ENCODE data around the gene CCR7.

CCR7 gene

GRCh38 chr17:40598301-40598618 lies 33.0 kb upstream of the CCR7 start:
- H3K27ac ChIP-seq = no peak overlapping the region
- no peaks in the 10 kb centered on the region for H4K20me1 ChIP-seq (ENCODE audit: insufficient read depth)
- no peak overlapping the region for H3K9ac ChIP-seq
- H3K79me2 ChIP-seq (ENCODE audit: insufficient read depth, low read depth) = no peaks in the 10 kb centered on the region
- no peaks in the 10 kb centered on the region for H3K27me3 ChIP-seq (ENCODE audit: insufficient read depth, low read depth)
- H3K36me3 ChIP-seq (ENCODE audit: insufficient read depth) = no peaks in the 10 kb centered on the region
- no peak overlapping the region for H3K4me3 ChIP-seq (IDR thresholded peaks at IDR 0.05; ENCODE audit: insufficient read depth, low read depth, low read length)
- H3K4me2 ChIP-seq = no peak overlapping the region
- H3K4me1 ChIP-seq (ENCODE audit: low read depth, poor library complexity, severe bottlenecking) = no peaks in the 10 kb centered on the region
- no peak for TF ChIP-seq CTCF (conservative IDR thresholded peaks at IDR 0.05; ENCODE audit: low read depth, low read length)
- no peak overlapping the region for H2AFZ ChIP-seq (ENCODE audit: low read depth)

GRCh38 chr17:40597556-40598300 lies 32.5 kb upstream of the CCR7 start:
- no peaks in the 10 kb centered on the region for H3K4me1 ChIP-seq (ENCODE audit: low read depth, poor library complexity, severe bottlenecking)
- no peak overlapping the region for H3K4me3 ChIP-seq (IDR thresholded peaks at IDR 0.05; ENCODE audit: insufficient read depth, low read depth, low read length)
- TF ChIP-seq CTCF (conservative IDR thresholded peaks at IDR 0.05; ENCODE audit: low read depth, low read length) = no peak
- H3K9ac ChIP-seq = no peak overlapping the region
- no peaks in the 10 kb centered on the region for H3K36me3 ChIP-seq (ENCODE audit: insufficient read depth)
- no peak overlapping the region for H3K4me2 ChIP-seq
- H4K20me1 ChIP-seq (ENCODE audit: insufficient read depth) = no peaks in the 10 kb centered on the region
- H3K79me2 ChIP-seq (ENCODE audit: insufficient read depth, low read depth) = no peaks in the 10 kb centered on the region
- no peak overlapping the region for H2AFZ ChIP-seq (ENCODE audit: low read depth)
- H3K27me3 ChIP-seq (ENCODE audit: insufficient read depth, low read depth) = no peaks in the 10 kb centered on the region
- no peak overlapping the region for H3K27ac ChIP-seq

GRCh38 chr17:40597156-40597555 lies 31.9 kb upstream of the CCR7 start:
- H3K4me3 ChIP-seq (IDR thresholded peaks at IDR 0.05; ENCODE audit: insufficient read depth, low read depth, low read length) = no peak overlapping the region
- no peak overlapping the region for H3K9ac ChIP-seq
- no peak overlapping the region for H2AFZ ChIP-seq (ENCODE audit: low read depth)
- no peak for TF ChIP-seq CTCF (conservative IDR thresholded peaks at IDR 0.05; ENCODE audit: low read depth, low read length)
- no peaks in the 10 kb centered on the region for H3K36me3 ChIP-seq (ENCODE audit: insufficient read depth)
- no peaks in the 10 kb centered on the region for H3K27me3 ChIP-seq (ENCODE audit: insufficient read depth, low read depth)
- H4K20me1 ChIP-seq (ENCODE audit: insufficient read depth) = no peaks in the 10 kb centered on the region
- no peaks in the 10 kb centered on the region for H3K79me2 ChIP-seq (ENCODE audit: insufficient read depth, low read depth)
- H3K4me1 ChIP-seq (ENCODE audit: low read depth, poor library complexity, severe bottlenecking) = no peaks in the 10 kb centered on the region
- H3K27ac ChIP-seq = no peak overlapping the region
- H3K4me2 ChIP-seq = no peak overlapping the region

- Histone ChIP-seq H3K79me2 (ENCODE audit: insufficient read depth, low read depth) (no peaks in the 10 kb centered on the region), H3K27me3 (ENCODE audit: insufficient read depth, low read depth) (no peaks in the 10 kb centered on the region), H3K9ac (no peak overlapping the region), H3K36me3 (ENCODE audit: insufficient read depth) (no peaks in the 10 kb centered on the region), H3K27ac (no peak overlapping the region), H3K4me1 (ENCODE audit: low read depth, poor library complexity, severe bottlenecking) (no peaks in the 10 kb centered on the region), H4K20me1 (ENCODE audit: insufficient read depth) (no peaks in the 10 kb centered on the region), H2AFZ (ENCODE audit: low read depth) (no peak overlapping the region), H3K4me2 (no peak overlapping the region), H3K4me3 (IDR thresholded peaks at IDR 0.05; ENCODE audit: insufficient read depth, low read depth, low read length) (no peak overlapping the region)
- TF ChIP-seq CTCF (conservative IDR thresholded peaks at IDR 0.05; ENCODE audit: low read depth, low read length) = no peak
These were observed 31.1 kb upstream of the CCR7 start for GRCh38 chr17:40596261-40596919.

All from KMS-11 (cell line).